Activated CD4-positive, alpha-beta memory T cell treated with anti-CD3 and anti-CD28 coated beads for 36 hours (primary cell): ENCODE measurements around the gene RFPL1. TPM values are rescaled to one million over a fixed set of nuclear protein-coding genes. Genes with fewer than 3 reads are reported as not detected.
"Not testable (repeated sequence)": the region's sequence is repeated elsewhere in the genome, so short reads cannot be mapped to it uniquely, and the experiment has no call there.

Experiments used
- CTCF ChIA-PET: fragments of 350-600 bp; sonication (Branson Sonifier 250); formaldehyde crosslinking; loops from one replicate; lab custom pipeline; 2021; ENCODE audit warnings: antibody characterized with exemption, inconsistent platforms; lab: Charles Lee
- POLR2A ChIA-PET: fragments of 350-600 bp; sonication (Branson Sonifier 250); formaldehyde crosslinking; loops from one replicate; lab custom pipeline; 2021; ENCODE audit warnings: antibody characterized with exemption; lab: Charles Lee
- DNase-seq: peaks from one replicate; pipeline ENCODE4 v3.0.0-alpha.2; 2020
- H3K27ac Mint-ChIP-seq: one replicate; pipeline ENCODE4 v1.8.0; 2021; ENCODE audit warnings: mixed read lengths
- H3K27me3 Mint-ChIP-seq: one replicate; pipeline ENCODE4 v1.8.0; 2021; ENCODE audit warnings: mixed read lengths
- H3K36me3 Mint-ChIP-seq: one replicate; pipeline ENCODE4 v1.8.0; 2021; ENCODE audit warnings: mixed read lengths
- H3K4me1 Mint-ChIP-seq: one replicate; pipeline ENCODE4 v1.8.0; 2021; ENCODE audit warnings: low read depth, mixed read lengths
- H3K4me3 Mint-ChIP-seq: one replicate; pipeline ENCODE4 v1.8.0; 2021; ENCODE audit warnings: mild to moderate bottlenecking, mixed read lengths
- H3K9me3 Mint-ChIP-seq: one replicate; pipeline ENCODE4 v1.8.0; 2021; ENCODE audit warnings: mixed read lengths
- intact Hi-C: fragments of 100-400 bp; cut with micrococcal nuclease; formaldehyde crosslinking; loops from one replicate; pipeline ENCODE4 v1.15.1; 2023
- total RNA-seq, 2 experiments: library from RNA; stranded (reverse); gene quantifications; one replicate each; pipeline ENCODE4 v1.2.3, GENCODE V29; 2021

The RFPL1 gene
- total RNA-seq, 2 experiments from 2014 or later, result not detected

DNA sequence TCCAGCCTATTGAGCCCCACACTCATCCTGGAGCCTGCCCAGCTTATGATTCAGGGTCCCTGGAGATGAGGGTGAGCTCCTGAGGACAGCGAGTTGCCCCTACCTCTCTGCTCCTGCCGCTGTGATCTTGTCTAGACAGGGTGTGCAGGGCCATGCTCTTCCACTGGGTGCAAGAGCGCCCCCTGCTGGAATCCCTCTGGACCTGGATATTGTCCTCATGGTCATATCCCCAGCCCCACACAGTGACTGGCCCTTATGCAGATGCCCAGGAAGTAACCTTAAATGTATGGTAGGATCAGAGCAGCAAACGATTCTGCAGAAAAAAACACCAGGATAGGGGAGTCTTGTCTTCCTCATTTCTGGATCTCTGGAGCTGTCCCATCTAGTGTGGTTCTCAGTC lies 25.6 kb upstream of the RFPL1 start:
- H3K27ac Mint-ChIP-seq, H3K36me3 Mint-ChIP-seq, H3K4me3 Mint-ChIP-seq, H3K9me3 Mint-ChIP-seq, POLR2A ChIA-PET, H3K27me3 Mint-ChIP-seq, intact Hi-C loops: not testable (repeated sequence)
- CTCF ChIA-PET, result interaction anchor here (0.6 to 0.8 kb wide), 2 partner anchors 17 to 24 kb away, joined by 3 to 4 read pairs; no protein-coding TSS in a partner anchor
- DNase-seq, result peak; percentile 46
- peaks cover 17% of the 10 kb centered on the region for H3K4me1 Mint-ChIP-seq

DNA sequence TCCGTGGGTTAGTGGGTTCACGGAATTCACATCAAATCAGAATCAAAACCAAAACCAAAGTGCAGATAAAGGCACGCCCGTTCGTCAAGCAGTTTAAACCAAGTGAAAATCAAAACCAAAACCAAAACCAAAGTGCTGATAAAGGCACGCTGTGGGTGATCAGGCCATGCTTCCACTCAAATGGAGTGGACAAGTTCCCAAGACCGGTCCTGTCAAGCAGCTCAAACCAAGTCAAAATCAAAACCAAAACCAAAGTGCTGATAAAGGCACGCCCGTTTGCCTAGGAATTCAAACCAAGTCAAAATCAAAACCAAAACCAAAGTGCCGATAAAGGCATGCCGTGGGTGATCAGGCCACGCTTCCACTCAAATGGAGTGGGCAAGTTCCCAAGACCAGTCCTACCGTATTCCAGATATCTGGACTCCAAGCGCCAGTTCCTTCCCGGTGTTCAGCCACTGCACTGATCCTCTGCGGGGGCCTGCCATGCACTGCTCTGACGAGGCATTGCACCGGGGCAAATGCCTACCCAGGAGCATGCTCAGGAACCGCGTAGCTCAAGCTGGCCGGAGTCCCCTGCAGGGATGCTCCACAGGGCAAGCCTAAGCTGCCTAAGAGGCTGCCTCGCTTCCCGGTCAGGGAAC lies 23.3 kb upstream of the RFPL1 start:
- intact Hi-C loops, result loop anchor here (1.0 kb wide), 1 partner anchor 27 kb away; the partner anchor contains the start of gene AP1B1
- H3K36me3 Mint-ChIP-seq, result not testable (repeated sequence)

DNA sequence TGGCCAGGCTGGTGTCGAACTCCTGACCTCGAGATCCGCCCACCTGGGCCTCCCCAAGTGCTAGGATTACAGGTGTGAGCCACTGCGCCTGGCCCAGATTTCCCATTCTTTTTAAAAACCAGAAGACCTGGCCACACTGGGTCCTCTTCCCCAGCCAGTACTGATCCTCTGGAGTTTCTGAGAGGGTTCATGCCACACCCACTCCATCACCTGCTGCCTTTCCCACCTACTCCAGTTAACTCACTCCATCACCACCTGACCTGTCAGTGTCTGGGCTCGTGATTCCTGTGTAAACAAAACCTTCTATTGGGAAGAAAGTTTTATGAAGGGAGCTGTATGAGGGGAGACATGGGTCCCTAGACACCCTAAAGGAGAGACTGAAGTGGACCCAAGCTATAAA lies 19.7 kb upstream of the RFPL1 start:
- H3K27ac Mint-ChIP-seq, H3K4me3 Mint-ChIP-seq, intact Hi-C loops, POLR2A ChIA-PET, DNase-seq, H3K27me3 Mint-ChIP-seq, H3K36me3 Mint-ChIP-seq, H3K9me3 Mint-ChIP-seq: not testable (repeated sequence)
- CTCF ChIA-PET, result interaction anchor here (0.6 kb wide), 1 partner anchor 87 kb away, joined by 3 read pairs; no protein-coding TSS in a partner anchor
- H3K4me1 Mint-ChIP-seq, result peaks cover 17% of the 10 kb centered on the region

More for the DNA sequence above, 23.3 kb upstream of the RFPL1 start:
- H3K27me3 Mint-ChIP-seq, H3K9me3 Mint-ChIP-seq, POLR2A ChIA-PET: not testable (repeated sequence)
- peak overlapping the region; percentile 87 for H3K4me3 Mint-ChIP-seq
- CTCF ChIA-PET, result interaction anchor here (1.0 kb wide), 1 partner anchor 11 kb away, joined by 3 read pairs; no protein-coding TSS in a partner anchor
- DNase-seq, result peak; percentile 72
- H3K27ac Mint-ChIP-seq, result peak overlapping the region; percentile 95
- H3K4me1 Mint-ChIP-seq, result peaks cover 17% of the 10 kb centered on the region

DNA sequence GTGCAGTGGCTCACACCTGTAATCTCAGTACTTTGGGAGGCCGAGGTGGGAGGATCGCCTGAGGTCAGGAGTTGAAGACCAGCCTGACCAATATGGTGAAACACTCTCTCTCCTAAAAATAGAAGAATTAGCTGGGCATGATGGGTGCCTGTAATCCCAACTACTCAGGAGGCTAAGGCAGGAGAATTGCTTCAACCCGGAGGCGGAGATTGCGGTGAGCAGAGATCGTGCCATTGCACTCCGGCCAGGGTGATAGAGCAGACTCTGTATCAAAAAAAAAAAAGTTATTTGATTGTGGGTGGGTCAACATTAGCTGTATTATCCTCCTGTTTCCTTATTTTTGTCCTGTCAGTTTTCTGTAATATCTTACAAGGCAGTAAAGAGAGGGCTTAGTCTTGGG lies 11.9 kb upstream of the RFPL1 start:
- no peak for DNase-seq
- CTCF ChIA-PET, result interaction anchor here (0.9 kb wide), 1 partner anchor 11 kb away, joined by 3 read pairs; no protein-coding TSS in a partner anchor
- peaks cover 2% of the 10 kb centered on the region for H3K27me3 Mint-ChIP-seq

DNA sequence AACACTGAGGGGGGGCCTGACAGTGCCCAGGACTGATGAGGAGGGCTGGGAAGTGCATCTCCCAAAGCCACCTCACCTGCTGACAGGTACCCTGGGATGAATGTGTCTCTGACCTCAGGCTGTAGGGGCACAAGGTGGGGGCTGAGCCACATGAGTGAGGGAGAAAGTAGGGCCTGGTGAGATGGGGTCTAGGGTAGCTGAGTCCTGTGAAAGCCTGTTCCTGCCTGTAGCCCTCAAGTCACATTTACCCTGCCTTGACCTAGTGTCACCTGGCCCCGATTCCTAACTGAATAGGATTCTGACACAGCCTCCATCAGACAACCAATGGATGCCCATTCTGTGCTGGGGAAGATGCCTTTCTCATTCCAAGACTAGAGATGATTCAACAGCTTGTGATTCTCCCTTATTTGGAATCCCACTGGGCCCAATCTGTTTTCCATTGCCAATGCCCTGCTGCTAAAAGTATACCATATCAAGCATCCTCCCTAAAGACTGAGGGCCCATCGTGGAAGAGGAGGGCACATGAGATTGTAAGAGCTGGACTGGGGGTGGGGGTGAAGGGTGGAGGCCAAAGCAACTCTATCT lies 11.1 kb upstream of the RFPL1 start:
- H3K9me3 Mint-ChIP-seq, result no peaks in the 10 kb centered on the region
- POLR2A ChIA-PET, result no interaction called here
- H3K27me3 Mint-ChIP-seq, result peaks cover 2% of the 10 kb centered on the region
- H3K27ac Mint-ChIP-seq, result no peak overlapping the region
- intact Hi-C loops, result no loop called here
- CTCF ChIA-PET, result no interaction called here
- H3K4me1 Mint-ChIP-seq, result no peaks in the 10 kb centered on the region
- no peaks in the 10 kb centered on the region for H3K36me3 Mint-ChIP-seq
- no peak for DNase-seq
- H3K4me3 Mint-ChIP-seq, result no peak overlapping the region

More for the DNA sequence above, 11.9 kb upstream of the RFPL1 start:
- Mint-ChIP-seq H3K36me3 (no peaks in the 10 kb centered on the region), H3K4me1 (no peaks in the 10 kb centered on the region), H3K27ac (no peak overlapping the region), H3K4me3 (no peak overlapping the region), H3K9me3 (no peaks in the 10 kb centered on the region)
- intact Hi-C loops, result no loop called here
- POLR2A ChIA-PET, result no interaction called here

DNA sequence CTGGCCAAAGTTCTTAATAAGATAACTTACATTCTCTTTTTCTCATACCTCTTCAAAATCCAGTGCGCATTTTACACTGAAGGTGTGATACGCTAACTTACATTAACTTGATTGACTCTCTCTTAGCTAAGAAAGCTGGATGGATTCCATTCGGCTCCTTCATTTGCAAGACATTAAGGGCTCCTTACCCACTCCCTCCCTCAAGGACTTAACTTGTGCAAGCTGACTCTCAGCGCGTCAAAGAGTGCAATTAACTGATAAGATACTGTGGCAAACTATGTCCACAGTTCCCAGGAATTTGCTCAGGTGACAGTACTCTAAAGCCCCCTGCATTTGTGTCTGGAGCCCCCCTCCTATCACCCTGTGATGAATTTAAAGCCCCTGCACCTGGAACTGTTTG lies 6.4 kb upstream of the RFPL1 start:
- no peak overlapping the region for H3K4me3 Mint-ChIP-seq
- CTCF ChIA-PET, result no interaction called here
- no peaks in the 10 kb centered on the region for H3K36me3 Mint-ChIP-seq
- POLR2A ChIA-PET, result interaction anchor here (0.6 kb wide), 1 partner anchor 71 kb away, joined by 3 read pairs; no protein-coding TSS in a partner anchor
- no peak for DNase-seq
- no peaks in the 10 kb centered on the region for H3K9me3 Mint-ChIP-seq
- intact Hi-C loops, result no loop called here
- H3K27me3 Mint-ChIP-seq, result peaks cover 8% of the 10 kb centered on the region
- no peaks in the 10 kb centered on the region for H3K4me1 Mint-ChIP-seq
- H3K27ac Mint-ChIP-seq, result no peak overlapping the region

DNA sequence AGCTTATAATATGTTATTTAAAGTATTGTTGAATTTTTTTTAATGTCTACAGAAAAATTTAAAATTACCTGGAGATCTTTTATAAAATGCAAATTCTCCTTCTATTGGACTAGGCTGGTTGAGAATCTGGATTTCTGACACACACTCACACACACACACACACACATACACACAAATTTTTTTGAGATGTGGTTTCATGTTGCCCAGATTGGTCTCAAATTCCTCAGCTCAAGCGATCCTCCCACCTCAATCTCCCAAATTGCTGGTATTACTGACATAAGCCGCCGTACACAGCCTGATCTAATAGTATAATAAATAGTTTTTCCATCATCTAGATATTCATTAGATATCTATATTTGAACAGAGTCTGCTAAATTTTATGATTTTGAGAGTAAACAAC lies 4.5 kb upstream of the RFPL1 start:
- no peak overlapping the region for H3K4me3 Mint-ChIP-seq
- intact Hi-C loops, result no loop called here
- H3K27me3 Mint-ChIP-seq, result peaks cover 8% of the 10 kb centered on the region
- DNase-seq, result no peak
- no peak overlapping the region for H3K27ac Mint-ChIP-seq
- H3K4me1 Mint-ChIP-seq, result no peaks in the 10 kb centered on the region
- H3K36me3 Mint-ChIP-seq, result no peaks in the 10 kb centered on the region
- ChIA-PET POLR2A (no interaction called here), CTCF (no interaction called here)
- H3K9me3 Mint-ChIP-seq, result no peaks in the 10 kb centered on the region

DNA sequence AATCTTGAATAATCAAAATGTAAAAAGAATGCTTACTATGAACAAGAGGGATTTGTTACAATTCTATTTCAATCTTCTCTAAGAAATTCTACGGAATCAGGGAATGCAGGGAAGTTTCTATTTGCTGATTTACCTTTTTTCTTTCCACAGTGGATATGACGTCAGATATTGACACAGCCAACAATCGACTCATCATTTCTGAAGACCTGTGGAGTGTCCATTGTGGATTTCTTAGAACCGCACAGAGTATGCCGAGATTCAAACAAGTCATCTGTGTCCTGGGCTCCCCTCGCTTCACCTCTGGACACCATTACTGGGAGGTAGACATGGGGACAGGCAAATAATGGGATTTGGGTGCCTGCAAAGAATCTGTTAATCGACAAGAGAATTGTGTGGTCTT lies 4.1 kb upstream of the RFPL1 start:
- H3K9me3 Mint-ChIP-seq, result no peaks in the 10 kb centered on the region
- intact Hi-C loops, result no loop called here
- POLR2A ChIA-PET, result no interaction called here
- CTCF ChIA-PET, result no interaction called here
- no peak overlapping the region for H3K4me3 Mint-ChIP-seq
- H3K4me1 Mint-ChIP-seq, result no peaks in the 10 kb centered on the region
- H3K36me3 Mint-ChIP-seq, result no peaks in the 10 kb centered on the region
- no peak overlapping the region for H3K27ac Mint-ChIP-seq
- peaks cover 8% of the 10 kb centered on the region for H3K27me3 Mint-ChIP-seq
- no peak for DNase-seq

DNA sequence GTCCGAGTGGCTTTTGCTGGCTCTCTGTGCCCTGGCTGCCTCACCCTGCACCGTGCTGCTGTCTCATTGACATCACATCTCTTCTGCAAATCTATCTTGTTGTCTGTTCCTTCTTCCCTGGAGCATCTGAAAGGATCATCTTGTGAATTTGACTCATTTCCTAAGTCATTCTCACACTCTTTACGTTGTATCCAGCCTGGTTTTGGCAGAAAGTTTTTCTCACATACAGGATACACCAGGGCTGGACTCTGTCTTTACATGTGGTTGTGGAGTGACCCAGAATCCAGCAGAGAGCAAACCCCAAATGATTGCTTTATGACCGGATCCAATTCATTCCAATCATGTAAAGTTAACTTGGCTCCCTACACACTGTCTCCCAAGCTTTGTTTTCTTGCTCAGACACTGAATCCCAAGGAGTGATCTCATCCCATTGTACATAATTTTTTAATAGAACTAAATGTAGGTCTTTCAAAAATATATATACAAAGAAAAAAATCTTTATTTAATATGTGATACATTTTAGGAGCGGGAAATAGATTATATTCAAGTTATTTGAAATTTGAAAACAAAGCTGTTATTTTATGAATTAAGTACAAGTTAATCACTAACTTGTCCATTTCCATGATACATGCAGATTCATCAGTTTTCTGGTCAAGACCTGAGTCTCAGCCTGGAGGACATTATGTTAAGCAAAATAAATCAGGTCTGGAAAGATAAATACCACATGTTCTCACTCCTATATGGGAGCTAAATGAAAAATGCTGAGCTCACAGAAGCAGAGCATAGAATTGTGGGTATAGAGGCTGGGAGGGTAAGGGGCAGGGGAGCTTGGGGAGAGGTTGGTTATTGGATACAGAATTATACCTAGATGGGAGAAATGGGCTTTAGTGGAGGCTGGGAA lies 2.9 kb upstream of the RFPL1 start:
- Mint-ChIP-seq H3K27me3 (peaks cover 6% of the 10 kb centered on the region), H3K36me3 (no peaks in the 10 kb centered on the region), H3K4me1 (no peaks in the 10 kb centered on the region), H3K27ac (no peak overlapping the region), H3K9me3 (no peaks in the 10 kb centered on the region), H3K4me3 (no peak overlapping the region)
- no peak for DNase-seq
- ChIA-PET POLR2A (no interaction called here), CTCF (no interaction called here)
- intact Hi-C loops, result no loop called here

DNA sequence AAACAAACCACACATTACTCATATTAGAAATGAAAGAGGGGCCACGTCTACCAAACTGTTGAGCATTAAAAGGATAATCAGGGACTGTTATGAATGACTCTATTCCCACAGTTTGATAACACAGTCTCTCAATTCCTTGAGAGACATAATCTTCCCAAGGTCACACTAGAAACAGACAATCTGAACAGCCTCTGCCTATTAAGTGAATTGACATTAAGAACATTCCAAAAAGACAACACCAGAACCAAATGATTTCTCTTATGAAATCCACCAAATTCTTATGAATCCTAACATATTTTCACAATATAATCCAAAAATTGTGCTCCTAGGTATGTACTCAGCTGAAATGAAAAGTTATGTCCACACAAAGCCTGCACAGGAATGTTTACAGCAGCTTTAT lies 4.6 kb downstream of the RFPL1 start:
- Mint-ChIP-seq H3K36me3 (no peaks in the 10 kb centered on the region), H3K4me1 (no peaks in the 10 kb centered on the region), H3K27ac (no peak overlapping the region), H3K9me3 (no peaks in the 10 kb centered on the region), H3K4me3 (no peak overlapping the region), H3K27me3 (peaks cover 3% of the 10 kb centered on the region)
- intact Hi-C loops, result no loop called here
- ChIA-PET POLR2A (no interaction called here), CTCF (no interaction called here)
- no peak for DNase-seq

DNA sequence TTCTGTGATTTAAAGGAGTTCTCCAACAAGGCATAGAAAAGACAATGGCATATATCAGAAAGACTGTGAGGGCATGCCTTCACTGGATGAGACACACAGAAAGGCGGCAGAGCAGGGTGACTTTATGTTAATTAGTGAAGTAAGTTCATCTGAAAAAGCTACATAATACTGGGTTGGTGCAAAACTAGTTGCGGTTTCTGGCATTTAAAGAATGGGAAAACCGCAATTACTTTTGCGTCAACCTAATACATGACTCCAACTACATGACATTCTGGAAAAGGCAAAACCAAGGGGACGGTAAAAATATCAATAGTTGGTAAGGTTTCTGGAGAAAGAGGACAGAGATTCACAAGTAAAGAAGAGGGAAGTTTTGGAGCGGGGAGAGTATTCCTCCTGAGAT lies 5.1 kb downstream of the RFPL1 start:
- ChIA-PET POLR2A (no interaction called here), CTCF (no interaction called here)
- Mint-ChIP-seq H3K27me3 (peaks cover 3% of the 10 kb centered on the region), H3K27ac (no peak overlapping the region), H3K36me3 (no peaks in the 10 kb centered on the region), H3K9me3 (no peaks in the 10 kb centered on the region), H3K4me3 (no peak overlapping the region), H3K4me1 (no peaks in the 10 kb centered on the region)
- intact Hi-C loops, result no loop called here
- no peak for DNase-seq
